Measurements from ENCODE around the gene YAF2. TPM values are rescaled to one million over a fixed set of nuclear protein-coding genes. Genes with fewer than 3 reads are reported as not detected.

Gene YAF2, protein sequence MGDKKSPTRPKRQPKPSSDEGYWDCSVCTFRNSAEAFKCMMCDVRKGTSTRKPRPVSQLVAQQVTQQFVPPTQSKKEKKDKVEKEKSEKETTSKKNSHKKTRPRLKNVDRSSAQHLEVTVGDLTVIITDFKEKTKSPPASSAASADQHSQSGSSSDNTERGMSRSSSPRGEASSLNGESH
- 24.7 and 29.4 TPM in 2 replicates for total RNA-seq

GRCh38 chr12:42238240-42239140 is at the start of gene YAF2:
TSS of gene YAF2 (minus strand) at chr12:42238248. CDS start at chr12:42238180, 68 bp downstream.

DNA sequence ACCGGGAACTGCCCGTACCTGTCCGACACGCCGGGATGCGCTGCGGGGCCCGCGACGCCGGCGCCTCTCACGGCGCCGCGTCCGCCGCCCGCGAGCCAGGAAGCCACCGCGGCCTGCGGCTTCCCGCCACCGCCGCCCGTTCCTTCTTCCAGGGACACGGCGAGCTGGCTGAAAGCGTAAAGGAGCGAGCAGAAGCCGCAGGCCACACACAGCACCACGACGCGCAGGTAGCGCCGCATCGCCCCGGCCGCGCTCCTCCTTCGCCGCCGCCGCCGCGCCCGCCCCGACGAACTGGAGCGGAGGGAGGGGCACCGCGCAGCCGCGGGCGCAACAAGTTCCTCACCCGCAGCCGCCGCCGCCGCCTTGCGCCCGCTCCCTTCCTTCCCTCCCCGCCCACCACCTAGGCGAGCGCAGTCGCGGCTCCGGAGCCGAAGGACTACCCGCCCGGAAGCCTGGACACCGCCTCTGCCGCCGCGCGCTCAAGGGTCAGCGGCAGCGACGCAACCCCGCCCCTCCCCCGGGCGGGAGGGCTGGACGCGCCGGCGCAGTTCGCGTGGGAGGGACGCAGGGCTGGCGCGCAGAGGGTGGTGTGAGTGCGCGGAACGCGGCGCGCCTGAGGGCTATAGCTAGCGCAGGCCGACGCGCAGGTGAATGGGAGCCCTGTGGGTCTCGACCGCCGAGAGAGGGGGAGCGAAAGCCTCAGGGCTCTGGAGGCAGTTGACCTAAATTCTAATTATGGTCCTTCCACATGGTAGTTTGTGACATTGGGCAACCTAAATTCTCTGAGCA is 93.4 kb downstream of the YAF2 start, which contains the start of gene GXYLT1:
GXYLT1 (minus strand) TSS at position 467 of the 789 bp plus-strand sequence; CDS start at position 239, 228 bp downstream.

Other genes with a start within 250 kb of the YAF2 start
- 37.0 and 40.8 TPM in 2 replicates for gene GXYLT1, start 93.4 kb downstream of the YAF2 start, total RNA-seq
- gene ZCRB1, start 87.8 kb upstream of the YAF2 start, total RNA-seq, result 35.3 and 42.8 TPM in 2 replicates
- 113 and 123 TPM in 2 replicates for gene PPHLN1, start 87.9 kb upstream of the YAF2 start, total RNA-seq